HepG2 (cell line): ENCODE results near the gene KHK. TPM values are rescaled to one million over a fixed set of nuclear protein-coding genes. Genes with fewer than 3 reads are reported as not detected.

Experiments used
- ATAD3A ChIP-seq: sonication (generic); formaldehyde crosslinking; IDR thresholded peaks from 2 replicates; pipeline ENCODE4 v1.4.0; 2020; ENCODE audit warnings: missing genetic modification reagents
- ATF6 ChIP-seq: sonication (generic); formaldehyde crosslinking; conservative IDR thresholded peaks from 2 replicates; pipeline ENCODE4 v1.4.0; 2020; ENCODE audit warnings: missing genetic modification reagents
- ATF7 ChIP-seq, 2 experiments: fragments of 450-650 bp in 1 of 2; sonication (generic) in 1 of 2; formaldehyde crosslinking in 1 of 2; IDR thresholded peaks; 2 replicates each; pipeline versions ENCODE4 v1.4.0 to v1.6.1; 2016 to 2020; ENCODE audit warnings: antibody characterized with exemption in 1 of 2, mild to moderate bottlenecking in 1 of 2, missing genetic modification reagents in 1 of 2
- BHLHE40 ChIP-seq: IDR thresholded peaks from 2 replicates; pipeline ENCODE4 v1.6.1; 2011; ENCODE audit warnings: low read length, improper control_type of control experiment
- CBFB ChIP-seq: sonication (generic); formaldehyde crosslinking; IDR thresholded peaks from 2 replicates; pipeline ENCODE4 v1.4.0; 2020; ENCODE audit warnings: missing genetic modification reagents
- GLI4 ChIP-seq: sonication (generic); formaldehyde crosslinking; IDR thresholded peaks from 2 replicates; pipeline ENCODE4 v1.5.1; 2020; ENCODE audit warnings: missing genetic modification reagents, mild to moderate bottlenecking, moderate library complexity, borderline replicate concordance
- KDM1A ChIP-seq: IDR thresholded peaks from 2 replicates; pipeline ENCODE4 v1.6.1; 2016; ENCODE audit warnings: missing compliant biosample characterization
- NAIF1 ChIP-seq: sonication (generic); formaldehyde crosslinking; IDR thresholded peaks from 2 replicates; pipeline ENCODE4 v1.5.0; 2020; ENCODE audit warnings: mild to moderate bottlenecking, missing genetic modification reagents, borderline replicate concordance
- SP4 ChIP-seq: sonication (generic); formaldehyde crosslinking; IDR thresholded peaks from 2 replicates; pipeline ENCODE4 v1.8.1; 2023; ENCODE audit warnings: mild to moderate bottlenecking, missing genetic modification reagents
- YEATS4 ChIP-seq: sonication (generic); formaldehyde crosslinking; IDR thresholded peaks from 2 replicates; pipeline ENCODE4 v1.4.0; 2020; ENCODE audit warnings: missing genetic modification reagents, borderline replicate concordance
- ZNF136 ChIP-seq: sonication (generic); formaldehyde crosslinking; IDR thresholded peaks from 2 replicates; pipeline ENCODE4 v1.8.1; 2022; ENCODE audit warnings: low read depth, mild to moderate bottlenecking, moderate library complexity, missing genetic modification reagents
- ZNF775 ChIP-seq: sonication (generic); formaldehyde crosslinking; IDR thresholded peaks from 2 replicates; pipeline ENCODE4 v1.4.0; 2020; ENCODE audit warnings: missing genetic modification reagents, mild to moderate bottlenecking, moderate library complexity, borderline replicate concordance
- polyA plus RNA-seq, 8 experiments: library from polyadenylated mRNA; depleted of rRNA in 3 of 8; stranded (reverse) in 7 of 8; unstranded in 1 of 8; fragments of >200 nt; fragmentation: Illumina TruSeq in 4 of 8; extraction: Trizol in 4 of 8; gene quantifications; 2 replicates each; pipeline versions ENCODE4 v1.2.1 to v1.2.3, GENCODE V29; 2011 to 2016; ENCODE audit warnings: low read depth in 4 of 8, missing spikeins in 1 of 8, mixed read lengths in 1 of 8; ENCODE audit not compliant: insufficient read depth in 1 of 8
- total RNA-seq, 5 experiments: library from RNA; depleted of rRNA; stranded (reverse); fragments of >200 nt; fragmentation: Illumina TruSeq; extraction: Trizol; gene quantifications; 2 replicates each; pipeline ENCODE4 v1.2.3, GENCODE V29; 2016; ENCODE audit warnings: low read depth in 1 of 5
- TF ChIP-seq, protein P1 (sequence below): sonication (generic); formaldehyde crosslinking; IDR thresholded peaks from 2 replicates; pipeline ENCODE4 v1.5.1; 2020; ENCODE audit warnings: missing genetic modification reagents, mild to moderate bottlenecking, borderline replicate concordance
- TF ChIP-seq, protein P2 (sequence below): sonication (generic); formaldehyde crosslinking; IDR thresholded peaks from 2 replicates; pipeline ENCODE4 v1.4.0; 2020; ENCODE audit warnings: mild to moderate bottlenecking, missing genetic modification reagents, borderline replicate concordance
- TF ChIP-seq, protein P3 (sequence below): sonication (generic); formaldehyde crosslinking; IDR thresholded peaks from 2 replicates; pipeline ENCODE4 v1.9.0; 2022; ENCODE audit warnings: low read depth, missing genetic modification reagents

The KHK gene
- total and polyA plus RNA-seq, 2 of the 13 experiments (the other 11 are each of a cell fraction or from before 2014, with no cell fraction given), result 40.9 to 99.2 TPM

- TF ChIP-seq ATF7 (IDR thresholded peaks at IDR 0.05), result 0 out of 2 replicates have a peak, but pooled peaks have one; percentile 8
- TF ChIP-seq ATF7 (CRISPR knock-in tag; IDR thresholded peaks at IDR 0.05), result peak; percentile 17; the same call in 1 of the 2 replicates
- no peak; the same call in 1 of the 2 replicates for TF ChIP-seq BHLHE40
- no peak for TF ChIP-seq ATAD3A
- peak; percentile 99; the same call in 1 of the 2 replicates for TF ChIP-seq ZNF136
- TF ChIP-seq KDM1A (CRISPR knock-in tag), result peak; percentile 80; the same call in 1 of the 2 replicates
- TF ChIP-seq YEATS4 (CRISPR knock-in tag), result peak; percentile 86
- TF ChIP-seq, protein P1, sequence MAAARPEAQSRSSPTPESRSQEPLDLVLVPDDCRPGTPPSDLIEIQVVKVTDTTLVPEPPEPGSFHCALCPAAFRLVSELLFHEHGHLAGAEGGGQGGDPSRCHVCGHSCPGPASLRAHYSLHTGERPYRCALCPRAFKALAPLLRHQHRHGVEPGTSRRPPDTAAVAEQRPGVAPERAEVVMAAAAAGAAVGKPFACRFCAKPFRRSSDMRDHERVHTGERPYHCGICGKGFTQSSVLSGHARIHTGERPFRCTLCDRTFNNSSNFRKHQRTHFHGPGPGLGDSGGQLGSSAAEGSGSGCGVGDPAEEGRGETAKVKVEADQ (CRISPR knock-in tag), result peak; percentile 88
- TF ChIP-seq CBFB (CRISPR knock-in tag), result peak; percentile 70; the same call in 1 of the 2 replicates
- no peak for TF ChIP-seq ATF6 (CRISPR knock-in tag)
- TF ChIP-seq, protein P2, sequence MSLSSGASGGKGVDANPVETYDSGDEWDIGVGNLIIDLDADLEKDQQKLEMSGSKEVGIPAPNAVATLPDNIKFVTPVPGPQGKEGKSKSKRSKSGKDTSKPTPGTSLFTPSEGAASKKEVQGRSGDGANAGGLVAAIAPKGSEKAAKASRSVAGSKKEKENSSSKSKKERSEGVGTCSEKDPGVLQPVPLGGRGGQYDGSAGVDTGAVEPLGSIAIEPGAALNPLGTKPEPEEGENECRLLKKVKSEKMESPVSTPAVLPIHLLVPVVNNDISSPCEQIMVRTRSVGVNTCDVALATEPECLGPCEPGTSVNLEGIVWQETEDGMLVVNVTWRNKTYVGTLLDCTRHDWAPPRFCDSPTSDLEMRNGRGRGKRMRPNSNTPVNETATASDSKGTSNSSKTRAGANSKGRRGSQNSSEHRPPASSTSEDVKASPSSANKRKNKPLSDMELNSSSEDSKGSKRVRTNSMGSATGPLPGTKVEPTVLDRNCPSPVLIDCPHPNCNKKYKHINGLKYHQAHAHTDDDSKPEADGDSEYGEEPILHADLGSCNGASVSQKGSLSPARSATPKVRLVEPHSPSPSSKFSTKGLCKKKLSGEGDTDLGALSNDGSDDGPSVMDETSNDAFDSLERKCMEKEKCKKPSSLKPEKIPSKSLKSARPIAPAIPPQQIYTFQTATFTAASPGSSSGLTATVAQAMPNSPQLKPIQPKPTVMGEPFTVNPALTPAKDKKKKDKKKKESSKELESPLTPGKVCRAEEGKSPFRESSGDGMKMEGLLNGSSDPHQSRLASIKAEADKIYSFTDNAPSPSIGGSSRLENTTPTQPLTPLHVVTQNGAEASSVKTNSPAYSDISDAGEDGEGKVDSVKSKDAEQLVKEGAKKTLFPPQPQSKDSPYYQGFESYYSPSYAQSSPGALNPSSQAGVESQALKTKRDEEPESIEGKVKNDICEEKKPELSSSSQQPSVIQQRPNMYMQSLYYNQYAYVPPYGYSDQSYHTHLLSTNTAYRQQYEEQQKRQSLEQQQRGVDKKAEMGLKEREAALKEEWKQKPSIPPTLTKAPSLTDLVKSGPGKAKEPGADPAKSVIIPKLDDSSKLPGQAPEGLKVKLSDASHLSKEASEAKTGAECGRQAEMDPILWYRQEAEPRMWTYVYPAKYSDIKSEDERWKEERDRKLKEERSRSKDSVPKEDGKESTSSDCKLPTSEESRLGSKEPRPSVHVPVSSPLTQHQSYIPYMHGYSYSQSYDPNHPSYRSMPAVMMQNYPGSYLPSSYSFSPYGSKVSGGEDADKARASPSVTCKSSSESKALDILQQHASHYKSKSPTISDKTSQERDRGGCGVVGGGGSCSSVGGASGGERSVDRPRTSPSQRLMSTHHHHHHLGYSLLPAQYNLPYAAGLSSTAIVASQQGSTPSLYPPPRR, result peak; percentile 87
- peak; percentile 91 for TF ChIP-seq NAIF1 (CRISPR knock-in tag)
- TF ChIP-seq SP4, result no peak; the same call in none of the 2 replicates
- peak; percentile 85; the same call in 1 of the 2 replicates for TF ChIP-seq GLI4
- no peak for TF ChIP-seq ZNF775 (CRISPR knock-in tag)
- TF ChIP-seq, protein P3, sequence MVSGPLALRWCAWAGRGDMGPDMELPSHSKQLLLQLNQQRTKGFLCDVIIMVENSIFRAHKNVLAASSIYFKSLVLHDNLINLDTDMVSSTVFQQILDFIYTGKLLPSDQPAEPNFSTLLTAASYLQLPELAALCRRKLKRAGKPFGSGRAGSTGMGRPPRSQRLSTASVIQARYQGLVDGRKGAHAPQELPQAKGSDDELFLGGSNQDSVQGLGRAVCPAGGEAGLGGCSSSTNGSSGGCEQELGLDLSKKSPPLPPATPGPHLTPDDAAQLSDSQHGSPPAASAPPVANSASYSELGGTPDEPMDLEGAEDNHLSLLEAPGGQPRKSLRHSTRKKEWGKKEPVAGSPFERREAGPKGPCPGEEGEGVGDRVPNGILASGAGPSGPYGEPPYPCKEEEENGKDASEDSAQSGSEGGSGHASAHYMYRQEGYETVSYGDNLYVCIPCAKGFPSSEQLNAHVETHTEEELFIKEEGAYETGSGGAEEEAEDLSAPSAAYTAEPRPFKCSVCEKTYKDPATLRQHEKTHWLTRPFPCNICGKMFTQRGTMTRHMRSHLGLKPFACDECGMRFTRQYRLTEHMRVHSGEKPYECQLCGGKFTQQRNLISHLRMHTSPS (CRISPR knock-in tag), result peak; percentile 93; the same call in 1 of the 2 replicates
Measured at GRCh38 chr2:27095745-27096651, 9.4 kb downstream of the KHK start (continued).
